ENCODE measurements around the gene GFRA3. TPM values are rescaled to one million over a fixed set of nuclear protein-coding genes. Genes with fewer than 3 reads are reported as not detected.

GFRA3 gene
- polyA plus RNA-seq, 2 of the 4 experiments (the other 2 are of a cell fraction): 0.04 to 0.08 TPM

GRCh38 chr5:138230261-138230660, 44.2 kb downstream of the GFRA3 start:
- Histone ChIP-seq H3K9me3 (peaks cover 20% of the 10 kb centered on the region), H3K4me1 (peaks cover 16% of the 10 kb centered on the region), H3K4me2 (peak overlapping the region; percentile 52), H3K4me3 (no peak overlapping the region), H3K27ac (peak overlapping the region in 1 of 2 experiments; percentile 59; a peak in 4 of 6 replicates)
- DNase-seq (ENCODE audit: low read depth in 1 of 2, low spot score in 1 of 2) (peak in 1 of 2 experiments; percentile 33), ATAC-seq (peak; percentile 66 to 69), FAIRE-seq (no peak)
- TF ChIP-seq BHLHE40 (IDR thresholded peaks at IDR 0.05; ENCODE audit: low read depth, low read length) (no peak), ZNF302 (CRISPR knock-in tag; IDR thresholded peaks at IDR 0.05) (no peak), BCL3 (IDR thresholded peaks at IDR 0.05) (no peak), HDAC2 (IDR thresholded peaks at IDR 0.05) (no peak), CHD4 (IDR thresholded peaks at IDR 0.05; ENCODE audit: borderline replicate concordance) (no peak), JUNB (IDR thresholded peaks at IDR 0.05) (no peak), RARB (CRISPR knock-in tag; IDR thresholded peaks at IDR 0.05) (no peak), CTCF (IDR thresholded peaks at IDR 0.05) (no peak), MAFK (IDR thresholded peaks at IDR 0.05; ENCODE audit: partially characterized antibody) (no peak), FOXS1 (CRISPR knock-in tag; IDR thresholded peaks at IDR 0.05) (no peak), JUN (IDR thresholded peaks at IDR 0.05) (no peak), HOXB5 (CRISPR knock-in tag; IDR thresholded peaks at IDR 0.05) (no peak), PHF8 (IDR thresholded peaks at IDR 0.05; ENCODE audit: borderline replicate concordance, low read depth) (no peak), NFE2L2 (conservative IDR thresholded peaks at IDR 0.05; ENCODE audit: low read length) (no peak), MAZ (IDR thresholded peaks at IDR 0.05; ENCODE audit: borderline replicate concordance, low read depth, low read length) (no peak), HOXA7 (CRISPR knock-in tag; IDR thresholded peaks at IDR 0.05) (no peak)
- TF ChIP-seq, protein P1, sequence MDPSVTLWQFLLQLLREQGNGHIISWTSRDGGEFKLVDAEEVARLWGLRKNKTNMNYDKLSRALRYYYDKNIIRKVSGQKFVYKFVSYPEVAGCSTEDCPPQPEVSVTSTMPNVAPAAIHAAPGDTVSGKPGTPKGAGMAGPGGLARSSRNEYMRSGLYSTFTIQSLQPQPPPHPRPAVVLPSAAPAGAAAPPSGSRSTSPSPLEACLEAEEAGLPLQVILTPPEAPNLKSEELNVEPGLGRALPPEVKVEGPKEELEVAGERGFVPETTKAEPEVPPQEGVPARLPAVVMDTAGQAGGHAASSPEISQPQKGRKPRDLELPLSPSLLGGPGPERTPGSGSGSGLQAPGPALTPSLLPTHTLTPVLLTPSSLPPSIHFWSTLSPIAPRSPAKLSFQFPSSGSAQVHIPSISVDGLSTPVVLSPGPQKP (IDR thresholded peaks at IDR 0.05; ENCODE audit: low read depth, low read length): no peak
- TF ChIP-seq, protein P2, sequence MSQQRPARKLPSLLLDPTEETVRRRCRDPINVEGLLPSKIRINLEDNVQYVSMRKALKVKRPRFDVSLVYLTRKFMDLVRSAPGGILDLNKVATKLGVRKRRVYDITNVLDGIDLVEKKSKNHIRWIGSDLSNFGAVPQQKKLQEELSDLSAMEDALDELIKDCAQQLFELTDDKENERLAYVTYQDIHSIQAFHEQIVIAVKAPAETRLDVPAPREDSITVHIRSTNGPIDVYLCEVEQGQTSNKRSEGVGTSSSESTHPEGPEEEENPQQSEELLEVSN (IDR thresholded peaks at IDR 0.05; ENCODE audit: borderline replicate concordance, low read depth): no peak
- ChIA-PET POLR2A (interaction anchor here (1.5 kb wide), 1 partner anchor 108 kb away, joined by 5 read pairs; the partner anchor contains the start of gene FAM53C), CTCF (interaction anchor here (0.9 to 2.5 kb wide), 2 partner anchors 47 to 52 kb away, joined by 3 to 5 read pairs; no protein-coding TSS in a partner anchor)

DNA sequence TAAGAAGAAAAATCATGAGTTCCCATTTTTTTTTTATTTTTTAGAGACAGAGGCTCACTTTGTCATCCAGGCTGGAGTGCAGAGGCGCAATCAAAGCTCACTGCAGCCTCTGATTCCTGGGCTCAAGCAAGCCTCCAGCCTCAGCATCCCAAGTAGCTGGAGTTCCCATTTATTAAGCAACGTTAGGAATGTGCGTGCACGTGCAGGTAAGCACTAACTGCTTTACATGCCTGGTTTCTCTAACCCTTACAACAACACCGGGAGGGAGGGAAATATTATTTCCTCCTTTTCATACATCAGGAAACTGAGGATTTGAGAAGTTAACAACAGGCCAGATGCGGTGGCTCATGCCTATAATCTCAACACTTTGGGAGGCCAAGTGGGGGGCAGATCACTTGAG, 45.0 kb downstream of the GFRA3 start:
- ChIA-PET POLR2A (interaction anchor here (1.5 kb wide), 1 partner anchor 108 kb away, joined by 5 read pairs; the partner anchor contains the start of gene FAM53C), CTCF (interaction anchor here (0.6 to 2.6 kb wide), 3 partner anchors 41 to 123 kb away, joined by 3 to 8 read pairs (median 5); partner anchors contain the start of gene KDM3B)
- H3K27ac ChIP-seq: peak overlapping the region in 1 of 2 experiments; percentile 59; a peak in 2 of 6 replicates
- H3K4me1 ChIP-seq: peaks cover 16% of the 10 kb centered on the region
- no peak overlapping the region for H3K4me2 ChIP-seq
- TF ChIP-seq POLR2AphosphoS2 (conservative IDR thresholded peaks at IDR 0.05; ENCODE audit: low read length) (no peak), CHD2 (IDR thresholded peaks at IDR 0.05; ENCODE audit: low read length, partially characterized antibody) (no peak), SREBF2 (IDR thresholded peaks at IDR 0.05) (no peak), MAZ (IDR thresholded peaks at IDR 0.05; ENCODE audit: borderline replicate concordance, low read depth, low read length) (no peak), NPAS2 (CRISPR knock-in tag; IDR thresholded peaks at IDR 0.05; ENCODE audit: borderline replicate concordance) (no peak), CTCF (IDR thresholded peaks at IDR 0.05) (no peak), CHD4 (IDR thresholded peaks at IDR 0.05; ENCODE audit: borderline replicate concordance) (no peak), RAD21 (conservative IDR thresholded peaks at IDR 0.05 in 1 of 2, IDR thresholded peaks at IDR 0.05 in 1 of 2) (no peak), HOXA7 (CRISPR knock-in tag; IDR thresholded peaks at IDR 0.05) (no peak), RFX5 (IDR thresholded peaks at IDR 0.05) (no peak), HDAC2 (IDR thresholded peaks at IDR 0.05) (no peak), CBX8 (IDR thresholded peaks at IDR 0.05) (no peak), HES2 (IDR thresholded peaks at IDR 0.05) (no peak), ZC3H11A (IDR thresholded peaks at IDR 0.05) (no peak), ZSCAN20 (CRISPR knock-in tag; IDR thresholded peaks at IDR 0.05) (no peak)
- TF ChIP-seq, protein P1 (IDR thresholded peaks at IDR 0.05; ENCODE audit: low read depth, low read length): no peak
- 89% methylated on average over 6 of the region's 6 CpGs for WGBS (ENCODE audit: missing lambda C conversion rate)
- H3K4me3 ChIP-seq: no peak overlapping the region
- FAIRE-seq: no peak
- ATAC-seq: no peak
- peaks cover 20% of the 10 kb centered on the region for H3K9me3 ChIP-seq
- no peak for DNase-seq (ENCODE audit: low read depth in 1 of 2, low spot score in 1 of 2)
